ENCODE data around the gene ZSCAN25. TPM values are rescaled to one million over a fixed set of nuclear protein-coding genes. Genes with fewer than 3 reads are reported as not detected.
A peak's percentile ranks its signal among the peaks of the same experiment; 100 is the strongest.
"Not testable (repeated sequence)": the region's sequence is repeated elsewhere in the genome, so short reads cannot be mapped to it uniquely, and the experiment has no call there.

ZSCAN25 gene
- 31.2 and 31.7 TPM in 2 replicates for total RNA-seq

DNA sequence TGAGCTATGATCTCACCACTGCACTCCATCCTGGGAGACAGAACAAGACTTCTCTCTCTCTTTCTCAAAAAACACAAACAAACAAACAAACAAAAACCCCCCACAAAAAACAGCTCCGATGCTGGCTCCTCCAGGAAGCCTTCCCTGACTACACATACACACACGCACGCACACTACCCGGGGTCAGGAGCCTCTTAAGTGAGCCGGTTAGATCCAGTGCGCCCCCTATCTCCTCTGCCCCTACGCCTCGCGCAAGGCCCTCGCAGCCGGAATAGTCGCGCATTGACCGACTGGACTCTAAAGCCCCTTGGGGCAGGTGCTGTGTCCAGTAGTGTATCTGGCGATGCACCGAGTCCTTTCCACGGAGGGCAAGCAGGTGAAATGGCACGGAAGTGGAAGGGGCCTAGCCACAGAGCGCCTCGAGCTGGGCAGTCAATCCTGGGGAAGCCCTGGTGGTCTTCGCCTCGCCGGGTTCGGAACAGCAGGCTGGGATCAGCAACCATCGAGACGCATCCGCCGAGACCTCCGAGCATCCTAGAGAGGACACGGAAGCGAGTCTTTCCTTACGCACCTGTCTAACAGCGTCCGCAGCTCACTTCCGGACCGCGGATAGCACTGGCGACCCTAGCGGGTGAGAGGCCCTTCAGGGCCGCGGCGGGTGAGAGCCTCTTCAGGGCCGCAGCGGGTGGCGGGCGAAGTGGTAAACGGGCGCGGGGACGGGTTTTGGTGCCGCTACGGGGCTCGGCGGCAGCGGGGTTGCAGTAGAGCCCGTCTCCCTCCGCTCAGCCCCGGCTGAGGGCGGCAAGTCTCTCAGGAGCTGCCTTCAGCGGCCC, at the start of gene ZSCAN25:
Gene ZSCAN25 (plus strand): TSS at position 588 of the 833 bp plus-strand sequence. CDS start 2,661 bp downstream, outside the sequence.
- peaks cover 4% of the 10 kb centered on the region for H3K27me3 Mint-ChIP-seq (ENCODE audit: low read depth)
- no peaks in the 10 kb centered on the region for H3K9me3 Mint-ChIP-seq
- H3K4me1 Mint-ChIP-seq (ENCODE audit: low read depth): peaks cover 39% of the 10 kb centered on the region
- DNase-seq (ENCODE audit: low spot score): peak; percentile 80
- peak within 1 kb of the TSS; percentile 91 for H3K27ac Mint-ChIP-seq
- intact Hi-C loops (cut with micrococcal nuclease): loop anchor here (1.0 to 2.0 kb wide), 2 partner anchors 58 to 116 kb away; partner anchors contain the start of genes ZNF394 and ZNF655
- peaks cover 41% of the 10 kb centered on the region for H3K36me3 Mint-ChIP-seq (ENCODE audit: low read depth)
- H3K4me3 Mint-ChIP-seq (ENCODE audit: low read depth): peak within 1 kb of the TSS; percentile 92

DNA sequence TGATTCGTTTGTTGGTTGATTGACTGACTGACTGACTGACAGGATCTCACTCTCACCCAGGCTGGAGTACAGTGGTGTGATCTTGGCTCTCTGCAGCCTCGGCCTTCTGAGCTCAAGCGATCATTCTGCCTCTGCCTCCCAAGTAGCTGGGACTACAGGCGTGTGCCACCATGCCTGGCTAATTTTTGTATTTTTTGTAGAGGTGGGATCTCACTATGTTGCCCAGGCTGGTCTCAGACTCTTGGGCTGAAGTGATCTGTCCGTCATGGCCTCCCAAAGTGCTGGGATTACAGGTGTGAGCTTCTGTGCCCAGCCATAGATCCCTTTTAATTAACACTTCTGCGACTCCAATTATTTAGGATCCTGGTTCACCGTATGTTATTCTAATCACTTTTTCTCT, 48.0 kb upstream of the ZSCAN25 start:
- H3K27me3 Mint-ChIP-seq (ENCODE audit: low read depth); H3K27ac Mint-ChIP-seq; intact Hi-C loops (cut with micrococcal nuclease); DNase-seq (ENCODE audit: low spot score); H3K9me3 Mint-ChIP-seq; H3K4me3 Mint-ChIP-seq (ENCODE audit: low read depth); H3K4me1 Mint-ChIP-seq (ENCODE audit: low read depth): not testable (repeated sequence)
- peaks cover 75% of the 10 kb centered on the region for H3K36me3 Mint-ChIP-seq (ENCODE audit: low read depth)

DNA sequence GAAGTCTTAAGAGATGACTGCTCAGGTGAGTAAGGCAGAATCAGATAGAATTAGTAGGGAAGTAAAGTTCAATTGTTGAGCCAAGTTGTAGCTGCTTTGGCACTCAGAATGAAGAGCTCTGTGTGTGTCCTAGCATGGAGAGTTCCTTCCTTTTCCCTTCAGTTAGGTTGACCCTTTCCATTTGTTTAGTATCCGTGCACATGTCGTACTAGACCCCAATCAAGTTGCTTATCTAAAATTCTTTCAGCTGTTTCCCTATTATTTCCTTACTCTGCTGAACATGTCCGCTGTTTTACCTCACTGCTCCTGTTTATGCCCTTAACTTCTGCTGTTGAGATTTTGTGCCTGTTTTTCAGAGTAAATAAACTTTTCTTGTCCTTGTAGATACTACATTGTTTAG, 45.0 kb upstream of the ZSCAN25 start:
- Mint-ChIP-seq H3K36me3 (ENCODE audit: low read depth) (peaks cover 56% of the 10 kb centered on the region), H3K9me3 (no peaks in the 10 kb centered on the region), H3K27ac (no peak overlapping the region), H3K4me3 (ENCODE audit: low read depth) (no peak overlapping the region), H3K27me3 (ENCODE audit: low read depth) (no peaks in the 10 kb centered on the region), H3K4me1 (ENCODE audit: low read depth) (no peaks in the 10 kb centered on the region)
- intact Hi-C loops (cut with micrococcal nuclease): no loop called here
- no peak for DNase-seq (ENCODE audit: low spot score)

DNA sequence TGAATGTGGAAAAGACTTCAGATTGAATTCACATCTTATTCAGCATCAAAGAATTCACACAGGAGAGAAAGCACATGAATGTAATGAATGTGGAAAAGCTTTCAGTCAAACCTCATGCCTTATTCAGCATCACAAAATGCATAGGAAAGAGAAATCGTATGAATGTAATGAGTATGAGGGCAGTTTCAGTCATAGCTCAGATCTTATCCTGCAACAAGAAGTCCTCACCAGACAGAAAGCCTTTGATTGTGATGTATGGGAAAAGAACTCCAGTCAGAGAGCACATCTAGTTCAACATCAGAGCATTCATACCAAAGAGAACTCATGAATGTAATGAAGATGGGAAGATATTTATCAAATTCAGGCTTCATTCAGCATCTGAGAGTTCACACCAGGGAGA, 43.5 kb upstream of the ZSCAN25 start:
- no peaks in the 10 kb centered on the region for H3K9me3 Mint-ChIP-seq
- H3K27me3 Mint-ChIP-seq (ENCODE audit: low read depth): no peaks in the 10 kb centered on the region
- no peak overlapping the region for H3K4me3 Mint-ChIP-seq (ENCODE audit: low read depth)
- no peak for DNase-seq (ENCODE audit: low spot score)
- no peak overlapping the region for H3K27ac Mint-ChIP-seq
- intact Hi-C loops (cut with micrococcal nuclease): no loop called here
- no peaks in the 10 kb centered on the region for H3K4me1 Mint-ChIP-seq (ENCODE audit: low read depth)
- peaks cover 50% of the 10 kb centered on the region for H3K36me3 Mint-ChIP-seq (ENCODE audit: low read depth)

DNA sequence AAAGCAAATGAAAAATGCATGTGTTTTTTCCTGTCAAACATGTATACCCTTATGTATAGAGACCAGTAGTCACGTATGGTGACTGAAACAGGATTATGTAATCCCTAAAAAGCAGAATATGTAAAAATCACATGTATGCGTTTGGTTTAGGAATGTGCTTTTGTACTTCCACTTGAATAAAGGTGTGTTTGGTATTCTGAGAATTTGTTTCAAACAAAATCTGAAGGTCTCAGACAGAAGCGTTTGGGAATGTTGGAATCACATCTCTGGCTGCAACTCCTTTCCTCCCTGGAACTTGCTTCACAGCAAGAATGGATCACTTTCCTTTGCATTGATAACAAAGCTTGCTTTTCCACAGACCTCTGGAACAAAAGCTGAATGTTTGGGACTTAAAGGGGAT, 40.5 kb upstream of the ZSCAN25 start:
- no peak for DNase-seq (ENCODE audit: low spot score)
- no peak overlapping the region for H3K27ac Mint-ChIP-seq
- no peaks in the 10 kb centered on the region for H3K27me3 Mint-ChIP-seq (ENCODE audit: low read depth)
- peaks cover 11% of the 10 kb centered on the region for H3K4me1 Mint-ChIP-seq (ENCODE audit: low read depth)
- no peak overlapping the region for H3K4me3 Mint-ChIP-seq (ENCODE audit: low read depth)
- intact Hi-C loops (cut with micrococcal nuclease): no loop called here
- no peaks in the 10 kb centered on the region for H3K9me3 Mint-ChIP-seq
- H3K36me3 Mint-ChIP-seq (ENCODE audit: low read depth): peaks cover 33% of the 10 kb centered on the region

DNA sequence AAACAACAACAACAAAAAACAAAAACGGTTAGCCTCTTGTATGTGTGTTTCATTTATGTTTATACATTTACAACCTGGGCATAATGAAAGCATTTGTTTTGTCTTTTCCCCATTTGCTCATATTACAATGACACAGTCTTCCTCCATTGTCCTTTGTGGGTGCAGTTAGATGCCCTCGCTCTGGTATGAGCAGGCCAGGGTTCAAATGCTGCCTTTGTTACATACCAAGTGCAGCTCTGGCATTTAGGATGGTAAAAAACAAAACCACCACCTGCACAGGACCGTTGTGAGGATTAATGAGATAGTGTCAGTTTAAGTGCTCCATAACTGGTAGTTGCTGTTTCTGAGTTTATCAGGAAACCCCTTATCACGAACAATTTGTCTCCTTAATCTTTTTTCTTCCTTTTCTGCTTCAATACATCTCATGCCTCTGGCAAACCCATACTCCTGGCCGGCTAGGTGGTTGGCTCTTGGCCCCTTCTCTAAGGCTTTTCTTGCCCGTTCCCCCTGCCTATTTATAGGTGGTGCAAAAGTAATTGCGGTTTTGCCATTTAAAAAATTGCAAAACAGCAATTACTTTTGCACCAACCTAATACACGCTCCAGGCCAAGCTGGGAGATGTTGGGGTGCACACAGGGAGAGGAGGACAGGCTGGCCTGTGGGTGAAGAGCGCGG, 37.3 kb upstream of the ZSCAN25 start:
- DNase-seq (ENCODE audit: low spot score): no peak
- peaks cover 13% of the 10 kb centered on the region for H3K4me1 Mint-ChIP-seq (ENCODE audit: low read depth)
- no peaks in the 10 kb centered on the region for H3K27me3 Mint-ChIP-seq (ENCODE audit: low read depth)
- H3K9me3 Mint-ChIP-seq: no peaks in the 10 kb centered on the region
- H3K4me3 Mint-ChIP-seq (ENCODE audit: low read depth): peak overlapping the region; percentile 8
- intact Hi-C loops (cut with micrococcal nuclease): no loop called here
- H3K27ac Mint-ChIP-seq: no peak overlapping the region
- H3K36me3 Mint-ChIP-seq (ENCODE audit: low read depth): peaks cover 5% of the 10 kb centered on the region

DNA sequence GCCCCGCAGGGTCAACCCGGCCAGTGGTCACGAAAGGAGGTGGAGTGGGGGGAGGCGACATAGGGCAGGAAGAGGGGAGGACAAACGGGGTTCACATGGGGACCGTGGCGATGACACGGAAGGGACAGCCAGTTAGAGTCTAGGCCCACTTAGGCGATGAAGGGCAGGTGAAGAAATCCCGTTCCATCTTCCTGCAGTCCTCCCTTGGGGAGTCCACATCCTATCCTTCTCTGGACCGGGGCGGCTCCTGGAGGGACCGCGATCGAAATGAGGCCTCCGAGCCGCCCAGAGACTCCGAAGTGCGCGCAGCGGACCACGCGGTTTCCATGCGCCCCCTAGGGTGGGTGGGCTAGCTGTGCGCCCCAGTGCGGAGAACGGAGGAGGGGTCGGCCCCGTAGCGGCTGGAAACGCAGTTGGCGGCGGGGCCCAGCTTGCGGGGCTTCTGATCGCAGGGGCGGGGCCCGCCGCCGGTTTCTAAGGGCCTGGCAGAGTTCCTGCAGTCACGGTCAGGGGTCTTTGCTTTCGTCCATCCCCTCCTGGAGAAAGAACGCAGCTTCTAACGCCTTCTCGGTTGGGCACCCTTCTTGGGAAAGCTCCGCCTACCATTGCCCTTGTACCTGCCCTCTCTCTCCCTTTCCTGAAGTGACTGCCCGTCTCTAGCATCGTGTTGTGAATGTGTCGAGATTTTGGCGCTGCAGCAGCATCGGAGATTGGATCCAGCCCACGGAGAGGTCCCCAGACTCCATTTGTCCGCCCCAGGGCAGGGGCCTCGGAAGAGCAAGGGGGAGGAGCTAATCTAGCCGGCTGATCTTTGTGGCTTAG, 36.6 kb upstream of the ZSCAN25 start:
- Mint-ChIP-seq H3K27ac (no peak overlapping the region), H3K27me3 (ENCODE audit: low read depth) (no peaks in the 10 kb centered on the region), H3K9me3 (no peaks in the 10 kb centered on the region), H3K36me3 (ENCODE audit: low read depth) (peaks cover 5% of the 10 kb centered on the region), H3K4me3 (ENCODE audit: low read depth) (peak overlapping the region; percentile 78), H3K4me1 (ENCODE audit: low read depth) (peaks cover 13% of the 10 kb centered on the region)
- intact Hi-C loops (cut with micrococcal nuclease): no loop called here
- DNase-seq (ENCODE audit: low spot score): no peak

DNA sequence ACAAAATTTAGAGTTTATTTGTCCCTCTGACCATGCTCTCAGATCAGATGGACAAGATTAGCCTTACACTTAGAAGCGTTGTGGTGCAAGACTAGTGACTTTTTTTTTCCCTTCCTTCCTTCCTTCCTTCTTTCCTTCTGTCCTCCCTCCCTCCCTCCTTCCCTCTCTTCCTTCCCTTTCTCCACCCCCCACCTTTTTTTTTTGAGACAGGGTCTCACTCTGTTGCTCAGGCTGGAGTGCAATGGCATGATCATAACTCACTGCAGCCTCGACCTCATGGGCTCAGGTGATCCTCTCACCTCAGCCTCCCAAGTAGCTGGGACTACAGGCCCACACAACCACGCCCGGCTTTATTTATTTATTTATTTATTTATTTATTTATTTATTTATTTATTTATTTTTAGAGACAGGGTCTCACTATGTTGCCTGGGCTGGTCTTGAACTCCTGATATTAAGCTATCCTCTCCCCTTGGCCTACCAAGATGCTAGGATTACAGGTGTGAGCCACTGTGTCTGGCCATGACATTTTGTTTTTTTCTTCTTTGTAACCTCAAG, 35.9 kb upstream of the ZSCAN25 start:
- DNase-seq (ENCODE audit: low spot score); H3K27ac Mint-ChIP-seq; H3K9me3 Mint-ChIP-seq; H3K27me3 Mint-ChIP-seq (ENCODE audit: low read depth); H3K36me3 Mint-ChIP-seq (ENCODE audit: low read depth); intact Hi-C loops (cut with micrococcal nuclease): not testable (repeated sequence)
- peaks cover 13% of the 10 kb centered on the region for H3K4me1 Mint-ChIP-seq (ENCODE audit: low read depth)
- peak overlapping the region; percentile 78 for H3K4me3 Mint-ChIP-seq (ENCODE audit: low read depth)

DNA sequence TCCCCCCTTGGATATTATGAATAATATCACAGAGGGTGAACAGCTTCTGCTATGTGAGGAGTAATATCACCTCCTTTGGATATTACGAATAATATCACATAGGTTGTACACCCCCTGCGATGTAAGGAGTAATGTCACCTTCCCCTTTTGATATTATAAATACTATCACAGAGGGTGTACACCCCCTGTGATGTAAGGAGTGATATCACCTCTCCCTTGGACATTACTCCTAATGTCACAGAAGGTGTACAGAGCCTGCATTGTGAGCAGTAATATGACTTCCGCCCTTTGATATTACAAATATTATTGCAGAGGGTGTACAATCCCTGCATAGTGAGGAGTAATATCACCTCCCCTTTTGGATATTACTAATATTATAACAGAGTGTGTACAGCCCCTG, 27.9 kb upstream of the ZSCAN25 start:
- Mint-ChIP-seq H3K36me3 (ENCODE audit: low read depth) (no peaks in the 10 kb centered on the region), H3K4me3 (ENCODE audit: low read depth) (no peak overlapping the region), H3K9me3 (no peaks in the 10 kb centered on the region), H3K27me3 (ENCODE audit: low read depth) (no peaks in the 10 kb centered on the region), H3K4me1 (ENCODE audit: low read depth) (no peaks in the 10 kb centered on the region), H3K27ac (no peak overlapping the region)
- DNase-seq (ENCODE audit: low spot score): no peak
- intact Hi-C loops (cut with micrococcal nuclease): no loop called here

DNA sequence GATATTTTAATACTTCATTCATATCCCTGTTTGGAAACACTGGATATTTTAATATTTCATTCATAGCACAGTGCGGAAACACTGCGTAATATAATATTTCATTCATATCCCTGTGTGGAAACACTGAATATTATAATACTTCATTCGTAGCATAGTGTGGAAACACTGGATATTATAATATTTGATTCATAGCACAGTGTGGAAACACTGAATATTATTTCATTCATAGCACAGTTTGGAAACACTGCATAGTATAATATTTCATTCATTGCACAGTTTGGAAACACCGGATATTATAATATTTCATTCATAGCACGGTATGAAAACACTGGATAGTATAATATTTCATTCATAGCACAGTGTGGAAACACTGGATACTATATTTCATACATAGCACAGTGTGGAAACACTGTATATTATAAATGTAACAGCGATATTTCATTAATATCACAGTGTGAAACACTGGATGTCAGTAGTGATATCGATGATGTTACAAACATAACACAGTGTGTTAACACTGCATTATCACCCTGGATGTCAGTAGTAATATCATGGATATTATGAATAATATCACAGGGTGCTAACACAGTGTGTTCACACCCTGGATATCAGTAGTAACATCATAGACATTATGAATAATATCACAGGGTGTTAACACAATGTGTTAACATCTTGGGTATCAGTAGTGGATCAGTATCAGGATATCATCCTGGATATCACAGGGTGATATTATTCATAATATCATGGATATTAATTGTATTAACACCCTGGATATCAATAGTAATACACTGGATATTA, 21.6 kb upstream of the ZSCAN25 start:
- no peaks in the 10 kb centered on the region for H3K4me1 Mint-ChIP-seq (ENCODE audit: low read depth)
- no peaks in the 10 kb centered on the region for H3K9me3 Mint-ChIP-seq
- intact Hi-C loops (cut with micrococcal nuclease): no loop called here
- H3K36me3 Mint-ChIP-seq (ENCODE audit: low read depth): no peaks in the 10 kb centered on the region
- H3K27me3 Mint-ChIP-seq (ENCODE audit: low read depth): no peaks in the 10 kb centered on the region
- DNase-seq (ENCODE audit: low spot score): no peak
- H3K4me3 Mint-ChIP-seq (ENCODE audit: low read depth): no peak overlapping the region
- H3K27ac Mint-ChIP-seq: no peak overlapping the region

DNA sequence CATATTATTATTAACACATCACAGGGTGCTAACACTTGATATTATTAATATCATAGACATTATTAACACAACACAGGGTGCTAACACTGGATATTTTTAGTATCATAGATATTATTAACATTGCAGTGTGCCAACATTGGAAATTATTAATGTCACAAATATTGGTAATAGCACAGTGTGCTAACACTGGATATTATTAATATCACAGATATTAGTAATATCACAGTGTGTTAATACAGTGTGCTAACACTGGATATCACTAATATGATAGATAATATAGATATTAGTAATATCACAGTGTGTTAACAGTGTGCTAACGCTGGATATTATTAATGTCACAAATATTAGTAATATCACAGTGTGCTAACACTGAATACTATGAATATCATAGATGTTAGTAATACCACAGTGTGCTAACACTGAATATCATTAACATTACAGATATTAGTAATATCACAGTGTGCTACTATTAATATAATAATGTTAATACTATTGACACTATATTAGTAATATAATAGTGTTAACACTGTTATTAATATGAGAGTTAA, 20.3 kb upstream of the ZSCAN25 start:
- no peak for DNase-seq (ENCODE audit: low spot score)
- Mint-ChIP-seq H3K4me3 (ENCODE audit: low read depth) (no peak overlapping the region), H3K27me3 (ENCODE audit: low read depth) (no peaks in the 10 kb centered on the region), H3K9me3 (no peaks in the 10 kb centered on the region), H3K27ac (no peak overlapping the region), H3K36me3 (ENCODE audit: low read depth) (no peaks in the 10 kb centered on the region), H3K4me1 (ENCODE audit: low read depth) (no peaks in the 10 kb centered on the region)
- intact Hi-C loops (cut with micrococcal nuclease): no loop called here
